GM12865 (cell line): ENCODE results near the gene ZNF69.
A peak's percentile ranks its signal among the peaks of the same experiment; 100 is the strongest.
"Not testable (repeated sequence)": the region's sequence is repeated elsewhere in the genome, so short reads cannot be mapped to it uniquely, and the experiment has no call there.

ENCODE experiments used
- DNase-seq: peaks from one replicate; pipeline ENCODE4 v3.0.0; 2010; ENCODE audit warnings: low read depth
- H3K4me3 ChIP-seq: 2 replicates; pipeline ENCODE4 v1.5.1; 2011; ENCODE audit warnings: mild to moderate bottlenecking, low read depth, low read length, control low read depth
- TF ChIP-seq, protein P1 (sequence below): IDR thresholded peaks from 2 replicates; pipeline ENCODE4 v1.5.1; 2011; ENCODE audit warnings: low read length, control low read depth, low read depth, inconsistent platforms; ENCODE audit not compliant: insufficient read depth; ENCODE audit errors: missing control alignments

The ZNF69 gene

DNA sequence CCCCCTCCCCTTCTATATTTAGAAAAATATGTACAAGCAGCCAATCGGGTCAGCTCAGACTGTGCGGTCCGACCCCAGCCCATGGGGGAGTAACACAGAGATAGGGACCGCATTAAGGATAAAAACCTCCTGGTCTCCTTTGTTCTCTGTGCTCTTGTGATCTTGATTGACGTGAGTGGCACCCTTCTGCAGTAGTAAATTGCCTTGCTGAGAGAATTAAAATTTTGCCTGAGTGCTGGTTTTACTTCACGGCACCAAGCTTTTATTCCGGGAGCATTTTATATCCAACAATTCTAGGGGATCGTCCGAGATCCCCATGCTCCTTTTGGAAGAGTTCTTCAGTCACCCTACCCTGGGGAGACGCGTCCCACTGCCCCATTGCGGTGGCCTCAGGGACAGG, 7.0 kb upstream of the ZNF69 start:
- TF ChIP-seq, protein P1, sequence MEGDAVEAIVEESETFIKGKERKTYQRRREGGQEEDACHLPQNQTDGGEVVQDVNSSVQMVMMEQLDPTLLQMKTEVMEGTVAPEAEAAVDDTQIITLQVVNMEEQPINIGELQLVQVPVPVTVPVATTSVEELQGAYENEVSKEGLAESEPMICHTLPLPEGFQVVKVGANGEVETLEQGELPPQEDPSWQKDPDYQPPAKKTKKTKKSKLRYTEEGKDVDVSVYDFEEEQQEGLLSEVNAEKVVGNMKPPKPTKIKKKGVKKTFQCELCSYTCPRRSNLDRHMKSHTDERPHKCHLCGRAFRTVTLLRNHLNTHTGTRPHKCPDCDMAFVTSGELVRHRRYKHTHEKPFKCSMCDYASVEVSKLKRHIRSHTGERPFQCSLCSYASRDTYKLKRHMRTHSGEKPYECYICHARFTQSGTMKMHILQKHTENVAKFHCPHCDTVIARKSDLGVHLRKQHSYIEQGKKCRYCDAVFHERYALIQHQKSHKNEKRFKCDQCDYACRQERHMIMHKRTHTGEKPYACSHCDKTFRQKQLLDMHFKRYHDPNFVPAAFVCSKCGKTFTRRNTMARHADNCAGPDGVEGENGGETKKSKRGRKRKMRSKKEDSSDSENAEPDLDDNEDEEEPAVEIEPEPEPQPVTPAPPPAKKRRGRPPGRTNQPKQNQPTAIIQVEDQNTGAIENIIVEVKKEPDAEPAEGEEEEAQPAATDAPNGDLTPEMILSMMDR: no peak
- no peak overlapping the region for H3K4me3 ChIP-seq
- no peak for DNase-seq

GRCh38 chr19:11881151-11881800, 6.3 kb upstream of the ZNF69 start:
- TF ChIP-seq, protein P1: peak; percentile 37
- H3K4me3 ChIP-seq: no peak overlapping the region
- peak; percentile 48 for DNase-seq

GRCh38 chr19:11882606-11883005, 5.0 kb upstream of the ZNF69 start:
- TF ChIP-seq, protein P1: no peak
- no peak overlapping the region for H3K4me3 ChIP-seq
- DNase-seq: no peak

DNA sequence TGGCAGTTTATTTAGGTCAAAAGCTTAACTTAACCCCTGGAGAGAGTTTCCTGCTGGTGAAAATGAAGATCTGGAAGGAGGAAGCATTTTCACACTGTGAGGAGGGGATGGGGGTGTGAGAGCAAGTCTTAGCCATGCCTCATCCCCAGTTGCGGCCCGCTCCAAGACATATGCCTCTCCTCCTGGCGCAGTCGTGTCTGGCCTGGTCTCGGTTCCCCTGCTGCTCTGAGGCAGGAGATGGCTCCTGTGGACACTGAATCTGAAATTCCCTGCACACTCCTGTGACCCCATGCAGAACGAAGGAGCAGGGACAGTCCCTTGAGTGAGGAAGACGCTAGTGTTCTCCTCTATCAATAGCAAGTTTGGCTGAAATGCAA, 360 bp upstream of the ZNF69 start:
- no peak for DNase-seq
- TF ChIP-seq, protein P1: no peak
- peak overlapping the region; percentile 62; the same call in 1 of the 2 replicates for H3K4me3 ChIP-seq

DNA sequence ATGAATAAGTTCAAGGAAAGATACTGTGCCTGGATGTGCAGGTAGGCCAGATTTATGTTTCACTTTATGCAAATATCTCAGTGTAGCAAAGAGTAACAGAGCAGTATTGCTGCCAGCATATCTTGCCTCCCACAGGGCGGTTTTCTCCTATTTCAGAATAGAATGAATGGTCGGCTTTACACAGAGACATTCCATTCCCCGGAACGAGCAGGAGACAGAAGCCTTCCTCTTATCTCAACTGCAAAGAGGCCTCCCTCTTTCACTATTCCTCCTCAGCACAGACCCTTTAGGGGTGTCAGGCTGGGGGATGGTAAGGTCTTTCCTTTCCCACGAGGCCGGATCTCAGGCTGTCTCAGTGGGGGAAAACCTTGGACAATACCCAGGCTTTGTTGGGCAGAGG, 2.3 kb downstream of the ZNF69 start:
- DNase-seq, H3K4me3 ChIP-seq: not testable (repeated sequence)

DNA sequence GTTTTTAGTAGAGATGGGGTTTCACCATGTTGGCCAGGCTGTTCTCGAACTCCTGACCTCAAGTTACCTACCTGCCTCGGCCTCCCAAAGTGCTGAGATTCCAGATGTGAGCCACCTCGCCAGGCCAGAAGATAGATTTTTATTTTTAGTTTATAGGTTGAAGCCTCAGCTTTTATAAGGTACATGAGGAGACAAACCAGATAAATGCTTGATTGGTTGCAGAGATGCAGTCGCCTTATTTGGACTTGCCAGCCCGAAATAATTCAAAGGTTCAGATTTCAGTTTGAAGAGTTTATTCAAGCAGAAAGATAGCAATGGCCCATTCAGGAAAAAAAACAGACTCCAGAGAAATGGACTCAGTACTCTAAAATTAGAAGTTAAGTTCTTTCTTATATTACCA, 3.1 kb downstream of the ZNF69 start:
- TF ChIP-seq, protein P1: no peak
- no peak for DNase-seq
- H3K4me3 ChIP-seq: no peak overlapping the region

DNA sequence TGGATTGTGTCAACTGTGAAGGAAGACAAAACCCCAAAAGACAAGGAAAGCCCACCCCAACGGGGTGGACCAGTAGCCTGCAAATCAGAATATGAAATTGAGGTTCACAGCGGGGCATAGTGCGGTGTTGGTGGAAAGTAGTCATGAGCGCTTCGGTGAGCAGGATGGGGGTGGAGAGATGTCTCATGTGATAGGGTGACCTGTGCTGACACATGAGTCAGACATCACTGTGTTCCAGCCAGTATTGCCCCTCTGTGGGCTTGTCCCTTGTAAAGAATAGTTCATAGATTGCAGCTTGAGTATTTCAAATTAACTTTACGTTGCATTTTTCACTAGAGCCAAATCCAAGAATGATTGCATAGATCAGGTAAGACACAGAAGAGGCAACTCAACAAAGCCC, 7.3 kb downstream of the ZNF69 start:
- H3K4me3 ChIP-seq: no peak overlapping the region
- TF ChIP-seq, protein P1: no peak
- DNase-seq: no peak
